B cell (primary cell): Measurements from ENCODE around the gene STAT1. TPM values are rescaled to one million over a fixed set of nuclear protein-coding genes. Genes with fewer than 3 reads are reported as not detected.
A peak's percentile ranks its signal among the peaks of the same experiment; 100 is the strongest.

Experiments used
- ATAC-seq: fragments of 200-7000 bp; cut with Tn5 transposase; one replicate; pipeline ENCODE4 v1.10.0; 2021; ENCODE audit warnings: low read depth, mild to moderate bottlenecking, moderate number of reproducible peaks, moderate library complexity
- CTCF ChIA-PET: fragments of 350-600 bp; sonication (Branson Sonifier 250); formaldehyde crosslinking; loops from one replicate; lab custom pipeline; 2021; ENCODE audit warnings: antibody characterized with exemption, inconsistent platforms; lab: Charles Lee
- POLR2A ChIA-PET: fragments of 350-600 bp; sonication (Branson Sonifier 250); formaldehyde crosslinking; loops from one replicate; lab custom pipeline; 2021; ENCODE audit warnings: antibody characterized with exemption; lab: Charles Lee
- DNase-seq: peaks from one replicate; pipeline ENCODE4 v3.0.0; 2013
- H2AFZ ChIP-seq: 2 replicates; pipeline ENCODE4 v1.6.1; 2012; ENCODE audit warnings: mild to moderate bottlenecking, low read depth, low read length; ENCODE audit not compliant: insufficient read depth, poor library complexity, severe bottlenecking
- H3K27ac ChIP-seq, 2 donors: 1 replicate in 1 of 2; 2 replicates in 1 of 2; pipeline ENCODE4 v1.5.1; 2012 to 2013; ENCODE audit warnings: low read length in 2 of 2, mild to moderate bottlenecking in 2 of 2, moderate library complexity in 1 of 2
- H3K27me3 ChIP-seq, 4 experiments: fragments of 200-600 bp in 1 of 4; sonication (generic) in 1 of 4; replicated peaks in 1 of 4; 1 replicate in 2 of 4; 2 replicates in 2 of 4; pipeline versions ENCODE4 v1.6.1 to v1.7.0; 2013 to 2016; ENCODE audit warnings: low read length in 3 of 4, mild to moderate bottlenecking in 2 of 4, mixed read lengths in 1 of 4, moderate library complexity in 1 of 4; ENCODE audit not compliant: insufficient read depth in 4 of 4, control insufficient read depth in 3 of 4; ENCODE audit errors: control extremely low read depth in 1 of 4
- H3K36me3 ChIP-seq, 2 experiments: replicated peaks in 1 of 2; 1 replicate in 1 of 2; 2 replicates in 1 of 2; pipeline versions ENCODE4 v1.6.1 to v1.7.1; 2013; ENCODE audit warnings: low read length in 1 of 2; ENCODE audit not compliant: insufficient read depth in 2 of 2, control insufficient read depth in 1 of 2; ENCODE audit errors: control extremely low read depth in 1 of 2, extremely low read depth in 1 of 2
- H3K4me1 ChIP-seq, 2 donors: fragments of 200-600 bp in 1 of 2; sonication (generic) in 1 of 2; 1 replicate in 1 of 2; 2 replicates in 1 of 2; pipeline versions ENCODE4 v1.5.1 to v1.6.1; 2013 to 2017; ENCODE audit warnings: low read length in 2 of 2; ENCODE audit not compliant: control insufficient read depth in 2 of 2, insufficient read depth in 2 of 2
- H3K4me2 ChIP-seq: replicated peaks from 2 replicates; pipeline ENCODE3; 2012; ENCODE audit warnings: mild to moderate bottlenecking, low read depth, low read length; ENCODE audit not compliant: poor library complexity, severe bottlenecking
- H3K4me3 ChIP-seq, 5 experiments: fragments of 200-600 bp in 1 of 5; sonication (generic) in 1 of 5; 1 replicate in 3 of 5; 2 replicates in 2 of 5; pipeline versions ENCODE4 v1.5.1 to v1.7.0; 2011 to 2016; ENCODE audit warnings: low read length in 4 of 5, mild to moderate bottlenecking in 4 of 5, low read depth in 2 of 5, control low read depth in 1 of 5, moderate library complexity in 1 of 5; ENCODE audit not compliant: insufficient read depth in 1 of 5; ENCODE audit errors: control extremely low read depth in 1 of 5, extremely low read depth in 1 of 5
- H3K79me2 ChIP-seq: fragments of 200-600 bp; sonication (generic); one replicate; pipeline ENCODE4 v1.6.0; 2016; ENCODE audit warnings: low read length; ENCODE audit not compliant: control insufficient read depth, insufficient read depth
- H3K9ac ChIP-seq: fragments of 200-600 bp; sonication (generic); 2 replicates; pipeline ENCODE4 v1.6.1; 2017; ENCODE audit warnings: mild to moderate bottlenecking, low read length, moderate library complexity
- H3K9me3 ChIP-seq, 3 donors: one replicate each; pipeline versions ENCODE4 v1.6.1 to v1.7.1; 2013; ENCODE audit warnings: low read length in 2 of 3; ENCODE audit not compliant: control insufficient read depth in 2 of 3, insufficient read depth in 1 of 3; ENCODE audit errors: control extremely low read depth in 1 of 3
- H4K20me1 ChIP-seq: 2 replicates; pipeline ENCODE4 v1.6.0; 2012; ENCODE audit warnings: mild to moderate bottlenecking, low read length; ENCODE audit not compliant: insufficient read depth, control insufficient read depth, poor library complexity, severe bottlenecking
- H3K27ac Mint-ChIP-seq: one replicate; pipeline ENCODE4 v1.8.0; 2021; ENCODE audit warnings: mixed read lengths
- H3K27me3 Mint-ChIP-seq: one replicate; pipeline ENCODE4 v1.8.0; 2021; ENCODE audit warnings: mixed read lengths
- H3K4me1 Mint-ChIP-seq: one replicate; pipeline ENCODE4 v1.8.0; 2021; ENCODE audit warnings: mixed read lengths
- H3K4me3 Mint-ChIP-seq: one replicate; pipeline ENCODE4 v1.8.0; 2021; ENCODE audit warnings: mixed read lengths
- H3K9me3 Mint-ChIP-seq: one replicate; pipeline ENCODE4 v1.8.0; 2022; ENCODE audit warnings: mixed read lengths; ENCODE audit not compliant: insufficient read depth
- EZH2 ChIP-seq: IDR thresholded peaks from 2 replicates; pipeline ENCODE4 v1.6.1; 2012; ENCODE audit warnings: borderline replicate concordance, low read depth, mild to moderate bottlenecking, moderate library complexity, low read length; ENCODE audit not compliant: insufficient read depth, poor library complexity, severe bottlenecking
- WGBS: methylation state at CpG from one replicate; pipeline ENCODE4 v1.1.5; 2013; ENCODE audit warnings: missing lambda C conversion rate; ENCODE audit not compliant: insufficient coverage; 5-methylcytosine and 5-hydroxymethylcytosine counted together
- intact Hi-C: fragments of 100-400 bp; cut with micrococcal nuclease; formaldehyde crosslinking; loops from one replicate; pipeline ENCODE4 v1.10.0; 2022
- polyA plus RNA-seq: library from polyadenylated mRNA; depleted of rRNA; stranded (reverse); fragments of >200 nt; gene quantifications from 2 replicates; pipeline ENCODE4 v1.2.3, GENCODE V29; 2012
- total RNA-seq, 2 donors: library from RNA; stranded (reverse); fragments of 120-200 nt in 1 of 2; gene quantifications; 1 replicate in 1 of 2; 2 replicates in 1 of 2; pipeline versions ENCODE4 v1.2.3 to v1.2.4, GENCODE V29; 2013 to 2022
- TF ChIP-seq, protein P1 (sequence below): fragments of 200-600 bp; IDR thresholded peaks from one replicate; pipeline ENCODE4 v1.8.0; 2022; ENCODE audit warnings: antibody characterized with exemption, mild to moderate bottlenecking

The STAT1 gene
- total and polyA plus RNA-seq, 2 donors (not counting 1 experiment from before 2014, with no cell fraction given), result 20.5 to 50.9 TPM

- intact Hi-C loops, result no loop called here
- CTCF ChIA-PET, result interaction anchor here (1.1 to 1.6 kb wide), 2 partner anchors 17 to 114 kb away, joined by 3 to 5 read pairs; no protein-coding TSS in a partner anchor
- Histone ChIP-seq H4K20me1 (no peaks in the 10 kb centered on the region), H3K4me3 (no peak overlapping the region), H2AFZ (no peak overlapping the region), H3K79me2 (no peaks in the 10 kb centered on the region), H3K9me3 (no peaks in the 10 kb centered on the region), H3K4me2 (no peak overlapping the region), H3K36me3 (peaks cover 17 to 67% of the 10 kb centered on the region in 2 experiments), H3K27me3 (no peaks in the 10 kb centered on the region), H3K9ac (no peak overlapping the region), H3K4me1 (peaks cover 4 to 7% of the 10 kb centered on the region in 2 donors), H3K27ac (peak overlapping the region in 1 of 2 donors; percentile 74)
- Mint-ChIP-seq H3K9me3 (no peaks in the 10 kb centered on the region), H3K27ac (peak overlapping the region; percentile 78), H3K4me1 (peaks cover 18% of the 10 kb centered on the region), H3K27me3 (no peaks in the 10 kb centered on the region), H3K4me3 (no peak overlapping the region)
- ATAC-seq, result peak; percentile 56
- POLR2A ChIA-PET, result no interaction called here
- WGBS, result 100% methylated on average over 1 of the region's 6 CpGs
- TF ChIP-seq, protein P1, sequence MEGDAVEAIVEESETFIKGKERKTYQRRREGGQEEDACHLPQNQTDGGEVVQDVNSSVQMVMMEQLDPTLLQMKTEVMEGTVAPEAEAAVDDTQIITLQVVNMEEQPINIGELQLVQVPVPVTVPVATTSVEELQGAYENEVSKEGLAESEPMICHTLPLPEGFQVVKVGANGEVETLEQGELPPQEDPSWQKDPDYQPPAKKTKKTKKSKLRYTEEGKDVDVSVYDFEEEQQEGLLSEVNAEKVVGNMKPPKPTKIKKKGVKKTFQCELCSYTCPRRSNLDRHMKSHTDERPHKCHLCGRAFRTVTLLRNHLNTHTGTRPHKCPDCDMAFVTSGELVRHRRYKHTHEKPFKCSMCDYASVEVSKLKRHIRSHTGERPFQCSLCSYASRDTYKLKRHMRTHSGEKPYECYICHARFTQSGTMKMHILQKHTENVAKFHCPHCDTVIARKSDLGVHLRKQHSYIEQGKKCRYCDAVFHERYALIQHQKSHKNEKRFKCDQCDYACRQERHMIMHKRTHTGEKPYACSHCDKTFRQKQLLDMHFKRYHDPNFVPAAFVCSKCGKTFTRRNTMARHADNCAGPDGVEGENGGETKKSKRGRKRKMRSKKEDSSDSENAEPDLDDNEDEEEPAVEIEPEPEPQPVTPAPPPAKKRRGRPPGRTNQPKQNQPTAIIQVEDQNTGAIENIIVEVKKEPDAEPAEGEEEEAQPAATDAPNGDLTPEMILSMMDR, result no peak
- TF ChIP-seq EZH2, result no peak
- peak; percentile 35 for DNase-seq
Observed at GRCh38 chr2:190964170-190964795, 49.7 kb downstream of the STAT1 start.

DNA sequence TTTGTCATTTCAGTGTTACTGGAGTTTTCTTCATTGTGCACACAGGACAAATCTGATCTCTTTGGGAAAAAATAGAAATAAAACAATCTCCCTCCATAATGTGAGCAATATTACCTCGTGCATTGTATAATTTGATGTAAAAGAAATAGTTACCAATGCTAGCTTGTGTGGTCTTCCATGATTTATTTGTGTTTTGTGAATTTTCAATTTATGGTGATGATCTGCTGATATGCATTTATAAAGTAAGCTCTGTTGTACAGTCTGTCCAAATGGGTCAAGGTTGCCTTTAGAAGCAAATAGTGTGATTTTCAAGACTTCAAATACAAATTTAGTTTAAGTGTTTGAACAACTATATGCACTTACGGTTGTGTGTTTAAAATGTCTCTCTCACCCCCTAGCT, 50.9 kb downstream of the STAT1 start:
- H4K20me1 ChIP-seq, result no peaks in the 10 kb centered on the region
- H3K27me3 ChIP-seq, result no peaks in the 10 kb centered on the region
- H2AFZ ChIP-seq, result no peak overlapping the region
- H3K4me1 ChIP-seq, result peaks cover 4 to 7% of the 10 kb centered on the region in 2 donors
- Mint-ChIP-seq H3K4me3 (no peak overlapping the region), H3K4me1 (peaks cover 18% of the 10 kb centered on the region), H3K27me3 (no peaks in the 10 kb centered on the region), H3K27ac (no peak overlapping the region), H3K9me3 (no peaks in the 10 kb centered on the region)
- DNase-seq (no peak), ATAC-seq (no peak)
- H3K4me2 ChIP-seq, result no peak overlapping the region
- H3K9ac ChIP-seq, result no peak overlapping the region
- no peaks in the 10 kb centered on the region for H3K9me3 ChIP-seq
- peaks cover 16 to 56% of the 10 kb centered on the region in 2 experiments for H3K36me3 ChIP-seq
- no peak overlapping the region for H3K4me3 ChIP-seq
- ChIA-PET POLR2A (no interaction called here), CTCF (interaction anchor here (0.6 to 1.1 kb wide), 3 partner anchors 13 to 112 kb away, joined by 3 to 5 read pairs (median 4); no protein-coding TSS in a partner anchor)
- no peaks in the 10 kb centered on the region for H3K79me2 ChIP-seq
- no peak for TF ChIP-seq EZH2
- TF ChIP-seq, protein P1, result no peak
- WGBS, result no CpG with 5 or more reads among the region's 2 CpGs
- H3K27ac ChIP-seq, result peak overlapping the region in 1 of 2 donors; percentile 74
- intact Hi-C loops, result no loop called here
